Neural cell (in vitro differentiated cells): ENCODE results near the gene SMIM44.

Experiments used
- EZH2 ChIP-seq: fragments of 200-600, 300-800 bp; shearing (Covaris generic), sonication (generic); IDR thresholded peaks from 2 replicates; pipeline ENCODE4 v1.6.1; 2014; ENCODE audit warnings: antibody characterized with exemption, low read length, borderline replicate concordance, mild to moderate bottlenecking; ENCODE audit not compliant: insufficient read depth, poor library complexity, severe bottlenecking
- MXI1 ChIP-seq: fragments of 450-650 bp; conservative IDR thresholded peaks from 2 replicates; pipeline ENCODE4 v1.6.1; 2014; ENCODE audit warnings: antibody characterized with exemption, mild to moderate bottlenecking; ENCODE audit not compliant: poor library complexity, severe bottlenecking
- POLR2AphosphoS5 ChIP-seq: IDR thresholded peaks from 2 replicates; pipeline ENCODE4 v1.6.1; 2012
- TAF1 ChIP-seq: IDR thresholded peaks from 2 replicates; pipeline ENCODE4 v1.6.1; 2012; ENCODE audit warnings: low read depth
- TF ChIP-seq, protein P1 (sequence below): fragments of 450-650 bp; IDR thresholded peaks from 2 replicates; pipeline ENCODE4 v1.5.1; 2014; ENCODE audit warnings: antibody characterized with exemption, mild to moderate bottlenecking, moderate library complexity; ENCODE audit not compliant: poor library complexity, severe bottlenecking
- TF ChIP-seq, protein P2 (sequence below): IDR thresholded peaks from 2 replicates; pipeline ENCODE4 v1.6.1; 2012; ENCODE audit warnings: borderline replicate concordance

DNA sequence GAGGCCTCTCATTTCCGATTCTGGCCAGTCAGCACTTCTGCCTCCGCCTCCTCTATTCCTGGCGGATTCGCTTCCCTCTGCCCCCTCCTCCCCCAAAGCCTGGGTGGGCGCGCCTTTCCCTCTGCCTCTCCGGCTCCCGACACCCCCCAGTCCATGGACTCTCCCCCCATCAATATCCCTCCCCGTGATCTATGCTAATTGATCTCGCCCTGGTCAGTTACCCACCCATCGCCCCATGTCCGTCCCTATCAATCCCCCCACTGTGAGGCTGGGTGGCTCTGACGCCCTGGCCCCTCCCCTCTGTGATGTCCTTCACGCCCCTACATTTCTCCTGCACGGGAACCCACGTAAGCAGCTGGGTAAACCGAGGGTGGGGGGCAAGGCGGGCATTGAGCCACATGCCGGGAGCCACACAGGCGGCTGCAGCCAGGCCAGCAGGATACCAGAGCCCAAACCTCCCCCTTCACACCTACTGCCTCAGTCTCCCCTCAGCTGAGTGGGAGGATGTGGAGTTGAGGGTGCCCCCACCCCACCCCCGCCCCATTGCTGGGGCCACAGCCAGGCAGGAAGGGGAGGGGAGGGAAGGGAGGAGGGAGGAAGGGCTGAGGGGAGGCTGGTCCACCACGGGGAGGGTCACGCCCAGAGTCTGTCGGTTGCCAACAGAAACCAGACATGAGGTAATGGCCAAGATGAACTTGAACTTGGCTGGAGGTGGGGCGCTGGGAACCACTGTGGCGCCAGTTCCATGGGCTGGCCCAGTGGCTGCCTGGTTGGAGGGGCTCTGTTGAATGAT is 24.0 kb downstream of the SMIM44 start:
- TF ChIP-seq, protein P1, sequence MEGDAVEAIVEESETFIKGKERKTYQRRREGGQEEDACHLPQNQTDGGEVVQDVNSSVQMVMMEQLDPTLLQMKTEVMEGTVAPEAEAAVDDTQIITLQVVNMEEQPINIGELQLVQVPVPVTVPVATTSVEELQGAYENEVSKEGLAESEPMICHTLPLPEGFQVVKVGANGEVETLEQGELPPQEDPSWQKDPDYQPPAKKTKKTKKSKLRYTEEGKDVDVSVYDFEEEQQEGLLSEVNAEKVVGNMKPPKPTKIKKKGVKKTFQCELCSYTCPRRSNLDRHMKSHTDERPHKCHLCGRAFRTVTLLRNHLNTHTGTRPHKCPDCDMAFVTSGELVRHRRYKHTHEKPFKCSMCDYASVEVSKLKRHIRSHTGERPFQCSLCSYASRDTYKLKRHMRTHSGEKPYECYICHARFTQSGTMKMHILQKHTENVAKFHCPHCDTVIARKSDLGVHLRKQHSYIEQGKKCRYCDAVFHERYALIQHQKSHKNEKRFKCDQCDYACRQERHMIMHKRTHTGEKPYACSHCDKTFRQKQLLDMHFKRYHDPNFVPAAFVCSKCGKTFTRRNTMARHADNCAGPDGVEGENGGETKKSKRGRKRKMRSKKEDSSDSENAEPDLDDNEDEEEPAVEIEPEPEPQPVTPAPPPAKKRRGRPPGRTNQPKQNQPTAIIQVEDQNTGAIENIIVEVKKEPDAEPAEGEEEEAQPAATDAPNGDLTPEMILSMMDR = no peak
- no peak for TF ChIP-seq MXI1
- no peak for TF ChIP-seq TAF1
- TF ChIP-seq EZH2 = no peak
- TF ChIP-seq, protein P2, sequence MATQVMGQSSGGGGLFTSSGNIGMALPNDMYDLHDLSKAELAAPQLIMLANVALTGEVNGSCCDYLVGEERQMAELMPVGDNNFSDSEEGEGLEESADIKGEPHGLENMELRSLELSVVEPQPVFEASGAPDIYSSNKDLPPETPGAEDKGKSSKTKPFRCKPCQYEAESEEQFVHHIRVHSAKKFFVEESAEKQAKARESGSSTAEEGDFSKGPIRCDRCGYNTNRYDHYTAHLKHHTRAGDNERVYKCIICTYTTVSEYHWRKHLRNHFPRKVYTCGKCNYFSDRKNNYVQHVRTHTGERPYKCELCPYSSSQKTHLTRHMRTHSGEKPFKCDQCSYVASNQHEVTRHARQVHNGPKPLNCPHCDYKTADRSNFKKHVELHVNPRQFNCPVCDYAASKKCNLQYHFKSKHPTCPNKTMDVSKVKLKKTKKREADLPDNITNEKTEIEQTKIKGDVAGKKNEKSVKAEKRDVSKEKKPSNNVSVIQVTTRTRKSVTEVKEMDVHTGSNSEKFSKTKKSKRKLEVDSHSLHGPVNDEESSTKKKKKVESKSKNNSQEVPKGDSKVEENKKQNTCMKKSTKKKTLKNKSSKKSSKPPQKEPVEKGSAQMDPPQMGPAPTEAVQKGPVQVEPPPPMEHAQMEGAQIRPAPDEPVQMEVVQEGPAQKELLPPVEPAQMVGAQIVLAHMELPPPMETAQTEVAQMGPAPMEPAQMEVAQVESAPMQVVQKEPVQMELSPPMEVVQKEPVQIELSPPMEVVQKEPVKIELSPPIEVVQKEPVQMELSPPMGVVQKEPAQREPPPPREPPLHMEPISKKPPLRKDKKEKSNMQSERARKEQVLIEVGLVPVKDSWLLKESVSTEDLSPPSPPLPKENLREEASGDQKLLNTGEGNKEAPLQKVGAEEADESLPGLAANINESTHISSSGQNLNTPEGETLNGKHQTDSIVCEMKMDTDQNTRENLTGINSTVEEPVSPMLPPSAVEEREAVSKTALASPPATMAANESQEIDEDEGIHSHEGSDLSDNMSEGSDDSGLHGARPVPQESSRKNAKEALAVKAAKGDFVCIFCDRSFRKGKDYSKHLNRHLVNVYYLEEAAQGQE = no peak
- no peak for TF ChIP-seq POLR2AphosphoS5
